Esophagus (tissue), 2 donors: ENCODE measurements around the gene COG5. TPM values are rescaled to one million over a fixed set of nuclear protein-coding genes. Genes with fewer than 3 reads are reported as not detected.

Source experiments
- H3K27ac ChIP-seq, 2 donors: one replicate each; pipeline ENCODE4 v1.5.1; 2013; ENCODE audit warnings: low read depth in 2 of 2, mild to moderate bottlenecking in 2 of 2, inconsistent platforms in 1 of 2, low read length in 1 of 2, moderate library complexity in 1 of 2
- H3K27me3 ChIP-seq, 2 donors: one replicate each; pipeline ENCODE4 v1.6.1; 2013; ENCODE audit warnings: low read length in 2 of 2, control low read depth in 1 of 2, mild to moderate bottlenecking in 1 of 2; ENCODE audit not compliant: insufficient read depth in 2 of 2, control insufficient read depth in 1 of 2
- H3K36me3 ChIP-seq, 2 donors: one replicate each; pipeline ENCODE4 v1.6.1; 2013; ENCODE audit warnings: low read length in 1 of 2; ENCODE audit not compliant: control insufficient read depth in 2 of 2, insufficient read depth in 2 of 2
- H3K4me1 ChIP-seq, 2 donors: one replicate each; pipeline ENCODE4 v1.6.1; 2013; ENCODE audit warnings: low read length in 1 of 2; ENCODE audit not compliant: control insufficient read depth in 2 of 2, insufficient read depth in 2 of 2
- H3K4me3 ChIP-seq, 2 donors: one replicate each; pipeline ENCODE4 v1.5.1; 2013; ENCODE audit warnings: low read length in 2 of 2, mild to moderate bottlenecking in 2 of 2, low read depth in 1 of 2, moderate library complexity in 1 of 2
- H3K9me3 ChIP-seq, 2 donors: one replicate each; pipeline ENCODE4 v1.6.1; 2013; ENCODE audit warnings: mild to moderate bottlenecking in 2 of 2, low read depth in 1 of 2, low read length in 1 of 2, moderate library complexity in 1 of 2; ENCODE audit not compliant: control insufficient read depth in 2 of 2, insufficient read depth in 1 of 2
- WGBS, 2 donors: extraction: QIAGEN DNeasy Blood & Tissue Kit; methylation state at CpG; one replicate each; pipeline ENCODE4 v1.1.7; 2013; 5-methylcytosine and 5-hydroxymethylcytosine counted together
- polyA plus RNA-seq, 2 donors: library from polyadenylated mRNA; stranded (reverse); fragments of 200-250 nt; gene quantifications; one replicate each; pipeline ENCODE4 v1.2.3, GENCODE V29; 2013
- donor health status: healthy with polysubstance abuse.
- donor health status: Bipolar disorder and iron deficiency.

COG5 gene
- polyA plus RNA-seq, 2 donors, result 4.3 to 7.2 TPM

DNA sequence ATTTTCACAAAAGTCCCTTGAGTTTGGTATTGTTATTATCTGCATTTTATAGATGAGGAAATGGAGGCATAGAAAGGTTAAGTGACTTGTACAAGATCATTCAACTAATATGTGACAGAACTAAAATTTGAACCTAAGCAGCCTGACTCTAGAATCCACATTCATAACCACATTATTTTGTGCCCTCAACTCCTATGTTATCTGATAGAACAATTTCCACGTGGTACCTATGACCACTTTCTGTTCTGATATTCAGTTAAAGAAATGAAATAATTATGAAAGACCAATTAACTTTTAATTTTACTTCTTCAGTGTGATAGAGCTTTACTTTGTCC lies 33.8 kb upstream of the COG5 start:
- peaks cover 0 to 1% of the 10 kb centered on the region in 2 donors for H3K36me3 ChIP-seq
- H3K27ac ChIP-seq, result no peak overlapping the region
- no peak overlapping the region for H3K4me3 ChIP-seq
- H3K4me1 ChIP-seq, result no peaks in the 10 kb centered on the region
- H3K9me3 ChIP-seq, result no peaks in the 10 kb centered on the region
- no peaks in the 10 kb centered on the region for H3K27me3 ChIP-seq
- 87 to 94% methylated on average over 1 of the region's 1 CpG for WGBS, 2 donors

DNA sequence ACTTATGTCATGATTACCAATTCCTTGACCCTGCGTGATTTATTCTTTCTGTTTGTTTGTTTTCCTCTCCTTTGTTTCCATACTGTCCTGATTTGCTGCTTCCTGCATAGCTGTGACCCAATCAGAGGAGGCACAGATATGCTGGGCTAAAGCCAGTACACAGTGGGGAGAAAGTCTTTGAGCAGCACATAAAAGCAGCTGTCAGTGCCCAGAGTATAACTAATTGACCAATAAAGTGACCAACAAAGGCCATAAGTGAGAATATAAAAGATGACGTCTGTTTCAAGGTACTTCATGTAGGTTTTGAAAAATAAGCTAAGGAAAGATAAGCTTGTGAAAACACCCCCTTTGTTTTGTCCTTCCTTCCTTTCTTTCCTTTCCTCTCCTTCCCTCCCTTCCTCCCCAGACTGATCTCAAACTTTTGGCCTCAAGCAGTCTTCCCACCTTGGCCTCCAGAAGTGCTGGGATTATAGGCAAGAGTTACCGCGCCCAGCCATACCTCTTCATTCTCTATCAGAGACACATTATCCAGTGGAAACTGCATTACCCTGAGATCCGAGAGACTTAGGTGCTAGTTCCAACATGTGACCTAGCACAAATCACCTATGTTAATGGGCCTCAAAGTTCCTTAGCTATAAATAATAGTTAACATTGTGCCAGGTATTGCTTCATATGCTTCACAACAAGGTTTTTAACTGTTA lies 33.3 kb upstream of the COG5 start:
- 80 to 83% methylated on average over 5 of the region's 5 CpGs for WGBS, 2 donors
- Histone ChIP-seq H3K4me3 (no peak overlapping the region), H3K27ac (no peak overlapping the region), H3K9me3 (no peaks in the 10 kb centered on the region), H3K36me3 (no peaks in the 10 kb centered on the region), H3K4me1 (no peaks in the 10 kb centered on the region), H3K27me3 (no peaks in the 10 kb centered on the region)

DNA sequence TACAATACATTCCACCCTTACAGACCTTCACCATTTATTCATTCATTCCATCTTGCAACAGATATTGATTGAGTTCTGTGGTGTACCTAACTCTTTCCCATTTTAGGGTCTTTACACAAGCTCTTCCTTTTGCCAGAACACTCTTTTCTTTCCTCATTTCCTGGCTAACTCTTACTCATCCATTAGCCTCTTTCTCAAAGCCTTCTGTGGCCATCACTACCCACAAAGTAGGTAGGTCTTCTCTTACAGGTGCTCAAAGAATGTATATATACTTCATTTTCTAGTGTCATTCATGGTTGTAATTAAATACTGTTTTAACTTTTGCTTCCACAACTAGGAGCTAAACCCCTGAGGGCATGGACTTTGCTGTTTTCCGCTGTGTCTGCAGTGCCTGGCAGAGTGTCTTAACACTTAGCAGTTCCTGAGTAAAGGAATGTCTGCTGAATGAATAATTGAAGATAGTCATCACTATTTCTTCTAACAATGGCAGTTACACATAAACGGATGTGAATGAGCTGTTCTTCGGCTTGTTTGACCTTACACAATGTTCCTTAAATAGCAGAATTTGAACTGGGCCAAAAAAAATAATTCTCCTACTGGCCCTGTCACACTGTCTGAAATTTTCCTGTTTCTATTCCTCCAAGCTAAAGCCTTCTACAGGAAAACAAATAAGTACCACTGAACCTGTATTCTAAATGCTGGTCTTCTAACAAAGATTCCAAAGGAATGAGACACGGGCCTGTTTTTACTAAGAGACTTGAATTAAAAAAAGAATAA lies 31.4 kb upstream of the COG5 start:
- Histone ChIP-seq H3K4me3 (no peak overlapping the region), H3K4me1 (no peaks in the 10 kb centered on the region), H3K36me3 (no peaks in the 10 kb centered on the region), H3K27me3 (no peaks in the 10 kb centered on the region), H3K27ac (no peak overlapping the region), H3K9me3 (no peaks in the 10 kb centered on the region)
- 44 to 73% methylated on average over 4 of the region's 4 CpGs for WGBS, 2 donors

DNA sequence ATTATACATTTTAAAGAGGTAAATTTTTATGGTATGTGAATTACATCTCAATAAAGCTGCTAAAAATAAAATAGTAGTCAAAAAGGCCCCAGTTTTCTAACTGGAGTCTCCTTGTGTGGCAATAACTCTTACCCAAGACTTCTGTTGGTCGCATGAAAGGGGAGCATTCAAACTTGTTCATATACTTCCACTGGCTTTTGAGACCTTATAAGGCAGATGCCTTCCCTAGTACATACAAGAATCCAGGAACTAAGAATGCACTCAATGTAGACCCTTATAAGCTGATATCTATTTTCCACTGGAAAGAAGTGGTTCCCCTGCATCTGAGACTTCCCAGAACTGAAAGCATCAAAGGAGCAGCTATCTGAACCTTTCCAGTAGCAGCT lies 29.3 kb upstream of the COG5 start:
- 93 to 95% methylated on average over 1 of the region's 1 CpG for WGBS, 2 donors
- H3K9me3 ChIP-seq, result no peaks in the 10 kb centered on the region
- H3K4me3 ChIP-seq, result no peak overlapping the region
- no peaks in the 10 kb centered on the region for H3K4me1 ChIP-seq
- peaks cover 0 to 5% of the 10 kb centered on the region in 2 donors for H3K36me3 ChIP-seq
- H3K27me3 ChIP-seq, result no peaks in the 10 kb centered on the region
- H3K27ac ChIP-seq, result no peak overlapping the region

DNA sequence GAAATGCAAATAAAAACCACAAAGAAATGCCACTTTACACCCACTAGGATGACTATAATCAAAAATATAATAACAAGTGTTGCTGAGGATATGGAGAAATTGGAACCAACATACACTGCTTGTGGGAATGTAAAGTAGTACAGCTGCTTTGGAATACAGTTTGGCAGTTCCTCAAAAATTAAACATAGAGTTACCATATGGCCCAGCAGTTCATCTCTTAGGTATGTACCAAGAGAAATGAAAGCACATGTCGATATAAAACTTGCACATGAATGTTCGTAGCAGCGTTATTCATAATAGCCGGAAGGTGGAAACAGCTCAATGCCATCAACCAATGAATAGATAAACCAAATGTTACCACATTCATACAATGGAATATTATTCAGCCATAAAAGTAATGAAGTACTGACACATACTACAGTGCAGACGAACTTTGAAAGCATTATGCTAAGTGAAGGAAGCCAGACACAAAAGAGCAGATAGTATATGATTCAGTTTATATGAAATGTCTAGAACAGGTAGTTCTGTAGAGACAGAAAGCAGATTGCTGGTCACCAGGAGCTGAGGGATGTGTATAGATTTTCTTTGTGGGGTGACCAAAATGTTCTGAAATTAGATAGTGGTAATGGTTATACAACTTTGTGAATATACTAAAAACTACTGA lies 28.8 kb upstream of the COG5 start:
- Histone ChIP-seq H3K4me3 (no peak overlapping the region), H3K4me1 (no peaks in the 10 kb centered on the region), H3K36me3 (peaks cover 0 to 5% of the 10 kb centered on the region in 2 donors), H3K9me3 (no peaks in the 10 kb centered on the region), H3K27me3 (no peaks in the 10 kb centered on the region), H3K27ac (no peak overlapping the region)
- 96 to 99% methylated on average over 5 of the region's 5 CpGs for WGBS, 2 donors

DNA sequence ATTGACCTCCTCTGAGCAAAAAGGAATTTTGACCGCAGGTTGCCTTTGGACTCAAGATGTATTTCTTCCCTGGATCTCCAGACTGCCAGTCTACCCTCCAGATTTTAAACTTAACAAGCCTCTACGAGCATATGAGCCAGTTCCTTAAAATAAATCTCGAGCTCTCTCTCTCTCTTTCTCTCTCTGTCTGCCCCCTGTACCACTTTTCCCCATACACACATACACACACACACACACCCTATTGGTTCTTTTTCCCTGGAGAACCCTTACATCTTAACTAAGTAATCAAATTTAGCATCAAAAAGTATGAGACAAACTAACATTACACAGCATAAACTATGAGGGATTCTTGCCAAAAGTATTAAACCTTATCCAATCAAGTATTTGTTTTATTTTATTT lies 27.7 kb upstream of the COG5 start:
- 81 to 85% methylated on average over 3 of the region's 3 CpGs for WGBS, 2 donors
- peaks cover 0 to 5% of the 10 kb centered on the region in 2 donors for H3K36me3 ChIP-seq

DNA sequence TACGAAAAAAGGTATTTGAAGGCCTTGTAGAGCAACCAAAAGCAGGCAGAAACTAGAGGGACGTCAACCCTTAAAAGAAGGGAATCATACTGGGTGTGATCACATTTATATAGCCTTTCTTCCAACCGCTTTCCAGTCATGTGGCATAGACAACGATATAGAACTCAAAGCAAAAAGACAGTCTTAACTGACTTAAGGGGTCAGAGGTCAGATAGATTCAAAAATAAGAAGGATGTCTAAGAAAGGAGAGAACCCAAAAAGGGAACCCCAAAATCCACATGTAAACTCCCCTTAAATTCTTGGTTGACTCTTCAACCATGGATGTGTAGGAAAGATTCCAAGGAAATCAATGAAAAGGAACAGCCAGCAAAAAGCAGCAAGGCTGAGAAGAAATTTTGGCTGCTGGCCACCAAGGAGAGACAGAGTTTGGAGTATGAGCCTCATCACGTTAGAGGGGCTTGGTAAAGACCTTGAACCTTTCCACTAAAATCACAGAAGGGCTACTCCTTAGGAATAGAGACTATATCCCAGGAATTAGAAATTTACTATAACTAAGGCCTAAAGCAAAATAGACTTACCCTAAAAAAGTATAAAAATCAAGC lies 24.9 kb upstream of the COG5 start:
- WGBS, 2 donors, result 90 to 93% methylated on average over 5 of the region's 5 CpGs
- Histone ChIP-seq H3K4me1 (no peaks in the 10 kb centered on the region), H3K4me3 (no peak overlapping the region), H3K27me3 (no peaks in the 10 kb centered on the region), H3K9me3 (no peaks in the 10 kb centered on the region), H3K36me3 (peaks cover 0 to 5% of the 10 kb centered on the region in 2 donors), H3K27ac (no peak overlapping the region)

More for the DNA sequence above, 27.7 kb upstream of the COG5 start:
- Histone ChIP-seq H3K27me3 (no peaks in the 10 kb centered on the region), H3K27ac (no peak overlapping the region), H3K9me3 (no peaks in the 10 kb centered on the region), H3K4me3 (no peak overlapping the region), H3K4me1 (no peaks in the 10 kb centered on the region)

DNA sequence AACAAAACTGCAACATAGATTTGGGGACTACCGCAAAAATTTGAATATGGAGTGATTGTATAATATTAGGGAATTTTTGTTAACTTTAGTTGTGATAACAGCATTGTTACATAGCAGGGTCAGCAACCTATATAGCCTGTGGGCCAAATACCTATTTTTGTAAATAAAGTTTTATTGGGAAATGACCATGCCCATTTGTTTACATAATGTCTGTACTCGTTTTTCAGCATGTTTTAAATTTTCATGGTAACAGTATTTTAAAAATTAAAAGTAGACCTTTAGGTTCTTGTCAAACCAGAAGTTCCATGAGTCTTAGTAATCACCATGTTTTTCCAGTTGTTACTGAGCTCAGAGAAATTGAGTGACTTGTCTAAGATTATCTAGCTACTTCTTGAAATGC lies 21.0 kb upstream of the COG5 start:
- H3K4me1 ChIP-seq, result no peaks in the 10 kb centered on the region
- H3K27me3 ChIP-seq, result no peaks in the 10 kb centered on the region
- H3K4me3 ChIP-seq, result no peak overlapping the region
- 83% methylated on average over 2 of the region's 2 CpGs for WGBS, 2 donors
- H3K9me3 ChIP-seq, result no peaks in the 10 kb centered on the region
- no peak overlapping the region for H3K27ac ChIP-seq
- H3K36me3 ChIP-seq, result peaks cover 0 to 5% of the 10 kb centered on the region in 2 donors

DNA sequence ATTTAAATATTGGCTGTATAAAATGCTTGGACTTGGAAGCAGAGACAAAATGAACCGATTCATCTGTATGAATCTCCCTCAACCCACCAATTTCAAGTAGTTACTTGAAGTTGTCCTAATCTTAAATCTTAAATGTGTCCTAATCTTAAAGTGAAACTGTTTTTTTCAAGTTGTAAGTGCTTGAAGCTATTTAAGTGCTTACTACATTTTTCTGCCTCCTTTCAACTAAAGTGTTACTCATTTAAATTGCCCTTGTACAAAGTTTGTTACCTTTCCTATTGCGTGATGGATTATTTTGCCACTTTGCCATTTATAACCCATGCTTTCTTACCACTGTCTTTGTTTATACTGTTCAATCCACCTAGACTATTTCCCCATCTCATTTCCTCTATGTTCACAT lies 19.2 kb upstream of the COG5 start:
- 69 to 72% methylated on average over 2 of the region's 2 CpGs for WGBS, 2 donors
- Histone ChIP-seq H3K36me3 (no peaks in the 10 kb centered on the region), H3K27me3 (no peaks in the 10 kb centered on the region), H3K4me1 (no peaks in the 10 kb centered on the region), H3K4me3 (no peak overlapping the region), H3K9me3 (no peaks in the 10 kb centered on the region), H3K27ac (no peak overlapping the region)
